Astrocyte of the cerebellum (primary cell): ENCODE results near the gene AFAP1L1.

Experiments
- DNase-seq: peaks from one replicate; pipeline ENCODE4 v3.0.0-alpha.2; 2011; ENCODE audit warnings: low read depth
- H3K4me3 ChIP-seq: 2 replicates; pipeline ENCODE4 v1.5.1; 2011; ENCODE audit warnings: mild to moderate bottlenecking, low read depth, low read length, moderate library complexity
- CTCF ChIP-seq: IDR thresholded peaks from 2 replicates; pipeline ENCODE4 v1.5.1; 2012; ENCODE audit warnings: low read length, low read depth, moderate library complexity, mild to moderate bottlenecking; ENCODE audit errors: missing control alignments
- in situ Hi-C: cut with HindIII; loops from 2 replicates; pipeline ENCODE4 v1.10.0; 2017; ENCODE audit warnings: low sequenced_read_pairs

The AFAP1L1 gene

GRCh38 chr5:149242339-149242738 is 29.3 kb upstream of the AFAP1L1 start:
- no peak overlapping the region for H3K4me3 ChIP-seq
- no peak for DNase-seq
- in situ Hi-C loops: loop anchor here (5.0 kb wide), 1 partner anchor 90 kb away; no protein-coding TSS in a partner anchor
- no peak for TF ChIP-seq CTCF

- H3K4me3 ChIP-seq: no peak overlapping the region
- DNase-seq: no peak
- TF ChIP-seq CTCF: no peak
- in situ Hi-C loops: no loop called here
Observed at GRCh38 chr5:149246906-149247305, 24.8 kb upstream of the AFAP1L1 start.

- no peak overlapping the region for H3K4me3 ChIP-seq
- TF ChIP-seq CTCF: no peak
- DNase-seq: no peak
- in situ Hi-C loops: no loop called here
Observed at GRCh38 chr5:149247726-149248125, 23.9 kb upstream of the AFAP1L1 start.

- no peak overlapping the region for H3K4me3 ChIP-seq
- no peak for DNase-seq
- no peak for TF ChIP-seq CTCF
- in situ Hi-C loops: no loop called here
Observed at GRCh38 chr5:149251546-149251945, 20.1 kb upstream of the AFAP1L1 start.

- no peak for TF ChIP-seq CTCF
- no peak for DNase-seq
- in situ Hi-C loops: no loop called here
- H3K4me3 ChIP-seq: no peak overlapping the region
Observed at GRCh38 chr5:149254506-149254905, 17.2 kb upstream of the AFAP1L1 start.

GRCh38 chr5:149256451-149256850 is 15.2 kb upstream of the AFAP1L1 start:
- DNase-seq: no peak
- no peak for TF ChIP-seq CTCF
- no peak overlapping the region for H3K4me3 ChIP-seq
- in situ Hi-C loops: no loop called here

GRCh38 chr5:149257131-149257530 is 14.5 kb upstream of the AFAP1L1 start:
- no peak for DNase-seq
- H3K4me3 ChIP-seq: no peak overlapping the region
- TF ChIP-seq CTCF: no peak
- in situ Hi-C loops: no loop called here
